C4-2B (cell line): ENCODE results near the gene ATXN7L1.

Experiments used
- ZFX ChIP-seq: fragments of 450-650 bp; IDR thresholded peaks from 2 replicates; pipeline ENCODE4 v1.6.1; 2017
- TF ChIP-seq, protein P1 (sequence below): fragments of 450-650 bp; conservative IDR thresholded peaks from 2 replicates; pipeline ENCODE4 v1.5.1; 2017; ENCODE audit warnings: mild to moderate bottlenecking

DNA sequence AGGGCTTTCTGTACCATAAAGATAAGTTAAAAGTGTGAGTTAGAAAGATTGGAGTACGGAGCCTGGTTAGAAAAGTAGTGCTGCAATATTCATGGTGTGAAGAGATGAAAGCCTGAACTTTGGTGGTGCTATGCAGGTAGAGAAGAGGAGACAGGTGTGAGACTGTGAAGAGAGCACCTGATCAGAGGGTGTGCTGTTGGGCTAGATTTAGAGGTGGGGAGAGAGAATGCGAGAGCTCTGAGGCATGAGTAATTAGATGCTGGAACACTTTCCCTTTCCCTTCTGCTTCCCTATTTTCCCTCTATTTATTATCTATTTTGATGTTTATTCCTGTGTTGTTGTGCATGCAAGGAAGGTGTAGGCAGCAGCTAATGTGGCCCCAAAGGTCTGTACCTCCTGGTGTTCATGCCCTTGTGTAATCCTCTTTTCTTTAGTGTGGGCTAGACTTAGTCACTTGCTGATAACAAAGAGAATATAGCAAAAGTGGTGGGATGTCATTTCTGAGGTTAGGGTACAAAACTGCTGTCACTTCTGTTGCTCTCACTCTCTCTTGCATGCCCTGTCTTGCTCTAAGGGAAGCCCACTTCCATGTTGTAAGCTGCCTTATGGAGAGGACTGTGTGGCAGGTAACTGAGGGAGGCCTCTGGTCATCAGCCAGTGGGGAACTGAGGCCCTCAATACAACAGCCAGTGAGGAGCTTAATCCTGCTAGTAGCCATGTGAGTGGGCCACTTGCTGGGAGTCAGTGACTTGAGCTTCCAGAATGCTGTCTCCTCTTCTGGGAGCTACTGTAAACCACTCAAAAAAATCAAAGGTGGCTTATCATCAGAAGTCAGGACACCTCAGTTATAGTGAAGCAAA lies 2.6 kb upstream of the ATXN7L1 start:
- TF ChIP-seq, protein P1, sequence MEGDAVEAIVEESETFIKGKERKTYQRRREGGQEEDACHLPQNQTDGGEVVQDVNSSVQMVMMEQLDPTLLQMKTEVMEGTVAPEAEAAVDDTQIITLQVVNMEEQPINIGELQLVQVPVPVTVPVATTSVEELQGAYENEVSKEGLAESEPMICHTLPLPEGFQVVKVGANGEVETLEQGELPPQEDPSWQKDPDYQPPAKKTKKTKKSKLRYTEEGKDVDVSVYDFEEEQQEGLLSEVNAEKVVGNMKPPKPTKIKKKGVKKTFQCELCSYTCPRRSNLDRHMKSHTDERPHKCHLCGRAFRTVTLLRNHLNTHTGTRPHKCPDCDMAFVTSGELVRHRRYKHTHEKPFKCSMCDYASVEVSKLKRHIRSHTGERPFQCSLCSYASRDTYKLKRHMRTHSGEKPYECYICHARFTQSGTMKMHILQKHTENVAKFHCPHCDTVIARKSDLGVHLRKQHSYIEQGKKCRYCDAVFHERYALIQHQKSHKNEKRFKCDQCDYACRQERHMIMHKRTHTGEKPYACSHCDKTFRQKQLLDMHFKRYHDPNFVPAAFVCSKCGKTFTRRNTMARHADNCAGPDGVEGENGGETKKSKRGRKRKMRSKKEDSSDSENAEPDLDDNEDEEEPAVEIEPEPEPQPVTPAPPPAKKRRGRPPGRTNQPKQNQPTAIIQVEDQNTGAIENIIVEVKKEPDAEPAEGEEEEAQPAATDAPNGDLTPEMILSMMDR = no peak
- TF ChIP-seq ZFX = no peak
